Measurements from ENCODE around the gene ATG4B.

ATG4B gene

GRCh38 chr2:241695651-241696050, 58.2 kb downstream of the ATG4B start:
- no peak for DNase-seq

- DNase-seq: no peak
These were observed 63.6 kb downstream of the ATG4B start for GRCh38 chr2:241701149-241701398.

- DNase-seq: peak; percentile 98
These were observed 64.1 kb downstream of the ATG4B start, which contains the start of gene ING5 for GRCh38 chr2:241701399-241702154. Gene ING5, plus strand, starts transcription at chr2:241702039. Its CDS starts 27 bp downstream, at chr2:241702066.

GRCh38 chr2:241702155-241703031, 64.9 kb downstream of the ATG4B start:
- peak; percentile 90 to 94 for DNase-seq

GRCh38 chr2:241703032-241703604, 65.6 kb downstream of the ATG4B start:
- no peak for DNase-seq

- no peak for DNase-seq
These were observed 69.0 kb downstream of the ATG4B start for GRCh38 chr2:241706537-241706936.

GRCh38 chr2:241708879-241709278, 71.4 kb downstream of the ATG4B start:
- no peak for DNase-seq

- no peak for DNase-seq
These were observed 81.6 kb downstream of the ATG4B start for GRCh38 chr2:241719093-241719492.

GRCh38 chr2:241720099-241720498, 82.6 kb downstream of the ATG4B start:
- DNase-seq: no peak

- DNase-seq: no peak
These were observed 83.1 kb downstream of the ATG4B start for GRCh38 chr2:241720560-241720959.

- DNase-seq: no peak
These were observed 84.4 kb downstream of the ATG4B start for GRCh38 chr2:241721852-241722251.

GRCh38 chr2:241722896-241723454, 85.5 kb downstream of the ATG4B start:
- no peak for DNase-seq
